ENCODE measurements around the gene IGFL3. TPM values are rescaled to one million over a fixed set of nuclear protein-coding genes. Genes with fewer than 3 reads are reported as not detected.

The IGFL3 gene
- total RNA-seq, 3 donors from 2014 or later, result not detected

DNA sequence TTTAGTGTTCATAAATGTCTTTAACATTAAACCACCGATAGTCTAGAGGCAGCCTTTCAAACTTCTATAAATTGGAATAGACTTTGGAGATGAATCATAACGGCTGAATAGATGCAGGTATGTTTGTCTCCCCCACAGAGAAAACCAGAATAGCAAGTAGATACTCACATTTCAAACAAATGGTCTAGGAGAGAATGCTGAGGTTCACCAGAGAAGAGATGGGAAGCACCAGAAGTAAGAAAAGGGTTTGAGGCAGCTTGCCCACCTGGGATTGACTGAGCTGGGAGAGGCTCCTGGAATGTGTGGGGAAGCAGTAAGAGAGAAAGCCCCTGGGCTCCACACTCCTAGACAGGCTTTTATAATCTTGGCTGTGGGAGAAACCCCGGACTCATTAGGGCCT is 6.4 kb downstream of the IGFL3 start:
- Histone ChIP-seq H3K4me3 (no peak overlapping the region), H3K27ac (peak overlapping the region in 1 of 2 donors; percentile 38), H3K27me3 (no peaks in the 10 kb centered on the region), H3K4me1 (peaks cover 0 to 8% of the 10 kb centered on the region in 2 donors), H3K9me3 (no peaks in the 10 kb centered on the region), H3K36me3 (no peaks in the 10 kb centered on the region)
- intact Hi-C loops (cut with DNase I; ENCODE audit: low total_unique reads), result no loop called here
- no peak for DNase-seq (ENCODE audit: low spot score in 2 of 2)
- no peak for TF ChIP-seq POLR2AphosphoS5 (IDR thresholded peaks at IDR 0.05)
- TF ChIP-seq, protein P1, sequence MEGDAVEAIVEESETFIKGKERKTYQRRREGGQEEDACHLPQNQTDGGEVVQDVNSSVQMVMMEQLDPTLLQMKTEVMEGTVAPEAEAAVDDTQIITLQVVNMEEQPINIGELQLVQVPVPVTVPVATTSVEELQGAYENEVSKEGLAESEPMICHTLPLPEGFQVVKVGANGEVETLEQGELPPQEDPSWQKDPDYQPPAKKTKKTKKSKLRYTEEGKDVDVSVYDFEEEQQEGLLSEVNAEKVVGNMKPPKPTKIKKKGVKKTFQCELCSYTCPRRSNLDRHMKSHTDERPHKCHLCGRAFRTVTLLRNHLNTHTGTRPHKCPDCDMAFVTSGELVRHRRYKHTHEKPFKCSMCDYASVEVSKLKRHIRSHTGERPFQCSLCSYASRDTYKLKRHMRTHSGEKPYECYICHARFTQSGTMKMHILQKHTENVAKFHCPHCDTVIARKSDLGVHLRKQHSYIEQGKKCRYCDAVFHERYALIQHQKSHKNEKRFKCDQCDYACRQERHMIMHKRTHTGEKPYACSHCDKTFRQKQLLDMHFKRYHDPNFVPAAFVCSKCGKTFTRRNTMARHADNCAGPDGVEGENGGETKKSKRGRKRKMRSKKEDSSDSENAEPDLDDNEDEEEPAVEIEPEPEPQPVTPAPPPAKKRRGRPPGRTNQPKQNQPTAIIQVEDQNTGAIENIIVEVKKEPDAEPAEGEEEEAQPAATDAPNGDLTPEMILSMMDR (IDR thresholded peaks at IDR 0.05), result no peak

DNA sequence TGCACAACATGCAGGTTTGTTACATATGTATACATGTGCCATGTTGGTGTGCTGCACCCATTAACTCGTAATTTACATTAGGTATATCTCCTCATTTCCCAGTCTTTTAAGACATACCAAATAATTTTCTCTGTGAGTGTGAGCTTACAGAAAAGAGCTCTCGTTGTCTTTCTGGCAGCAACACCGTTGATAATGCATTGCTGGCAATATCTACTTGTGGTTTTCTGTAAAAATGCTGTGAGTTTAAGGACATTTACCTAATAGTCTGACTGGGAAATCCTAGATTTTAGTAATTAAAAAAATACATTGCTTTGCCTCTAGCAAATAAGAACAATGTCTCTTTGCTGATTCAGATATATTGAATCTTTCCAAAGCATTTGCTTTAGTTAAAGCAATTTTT is 8.4 kb downstream of the IGFL3 start:
- Histone ChIP-seq H3K27ac (peak overlapping the region in 1 of 2 donors; percentile 83), H3K36me3 (no peaks in the 10 kb centered on the region), H3K27me3 (no peaks in the 10 kb centered on the region), H3K4me1 (peaks cover 0 to 8% of the 10 kb centered on the region in 2 donors), H3K4me3 (no peak overlapping the region), H3K9me3 (no peaks in the 10 kb centered on the region)
- TF ChIP-seq POLR2AphosphoS5 (IDR thresholded peaks at IDR 0.05) (no peak), POLR2A (IDR thresholded peaks at IDR 0.05) (no peak)
- TF ChIP-seq, protein P1 (IDR thresholded peaks at IDR 0.05), result no peak
- intact Hi-C loops (cut with DNase I; ENCODE audit: low total_unique reads), result no loop called here
- DNase-seq (ENCODE audit: low spot score in 2 of 2), result no peak

DNA sequence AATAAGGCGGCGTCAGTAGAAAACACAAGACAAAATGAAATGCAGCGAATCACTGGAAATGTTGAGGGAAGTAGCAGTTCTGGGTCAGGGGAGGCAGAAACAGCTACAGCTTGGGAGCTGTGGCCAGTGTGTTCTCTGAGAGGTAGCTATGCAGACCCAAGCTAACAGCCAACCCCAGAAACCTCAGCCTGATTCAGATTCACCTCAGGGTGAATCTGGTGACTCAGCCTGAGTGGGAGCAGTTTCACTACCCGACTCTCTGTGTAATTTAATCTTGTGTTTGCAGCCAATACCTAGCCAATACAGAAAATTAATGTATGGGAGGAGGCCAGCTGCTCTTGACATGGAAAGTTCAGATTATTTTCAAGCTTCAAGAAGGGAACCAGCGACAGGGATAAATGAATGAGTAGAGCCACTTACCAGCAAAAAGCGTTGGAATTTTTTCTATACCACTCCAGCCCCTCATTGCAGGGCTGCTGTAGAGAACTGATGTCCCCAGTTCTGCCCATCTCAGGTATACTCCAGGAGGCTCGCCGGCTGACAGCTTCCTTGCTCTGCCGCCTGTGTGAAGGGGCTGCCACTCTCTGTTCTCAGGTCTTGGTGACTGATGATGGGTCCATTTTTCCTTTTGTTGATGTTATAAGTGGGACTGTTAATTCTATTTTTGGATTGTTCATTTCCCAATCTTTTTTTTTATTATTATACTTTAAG is 8.9 kb downstream of the IGFL3 start:
- H3K4me1 ChIP-seq, result peaks cover 0 to 8% of the 10 kb centered on the region in 2 donors
- intact Hi-C loops (cut with DNase I; ENCODE audit: low total_unique reads), result no loop called here
- peak overlapping the region; percentile 78 to 83 for H3K27ac ChIP-seq
- no peak for TF ChIP-seq POLR2AphosphoS5 (IDR thresholded peaks at IDR 0.05)
- no peaks in the 10 kb centered on the region for H3K27me3 ChIP-seq
- no peak overlapping the region for H3K4me3 ChIP-seq
- no peaks in the 10 kb centered on the region for H3K36me3 ChIP-seq
- H3K9me3 ChIP-seq, result no peaks in the 10 kb centered on the region
- DNase-seq (ENCODE audit: low spot score in 2 of 2), result peak in 1 of 2 donors; percentile 70

DNA sequence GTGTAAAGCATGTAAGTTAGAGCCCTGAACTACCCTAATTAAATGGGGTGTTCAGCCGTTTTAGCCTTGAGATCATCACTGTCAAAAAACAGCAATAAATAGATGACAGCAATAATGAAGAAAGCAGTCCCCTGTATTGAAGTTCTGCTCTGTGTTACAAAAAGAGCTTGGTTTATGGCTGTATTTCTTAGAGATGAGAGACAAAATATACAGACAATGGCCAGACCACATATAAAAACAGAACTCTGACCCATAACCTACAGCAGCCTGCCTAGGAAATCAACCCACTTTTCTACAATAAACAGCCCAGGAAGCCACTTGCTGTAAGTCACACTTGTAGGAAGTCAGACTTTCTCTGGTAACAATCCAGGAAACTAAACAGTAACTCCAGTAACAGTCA is 10.8 kb downstream of the IGFL3 start:
- no peak for DNase-seq (ENCODE audit: low spot score in 2 of 2)
- H3K4me1 ChIP-seq, result peaks cover 0 to 8% of the 10 kb centered on the region in 2 donors
- TF ChIP-seq, protein P1 (IDR thresholded peaks at IDR 0.05), result no peak
- no peak for TF ChIP-seq POLR2AphosphoS5 (IDR thresholded peaks at IDR 0.05)
- no peaks in the 10 kb centered on the region for H3K9me3 ChIP-seq
- H3K27ac ChIP-seq, result peak overlapping the region in 1 of 2 donors; percentile 83
- H3K36me3 ChIP-seq, result no peaks in the 10 kb centered on the region
- no peak overlapping the region for H3K4me3 ChIP-seq
- intact Hi-C loops (cut with DNase I; ENCODE audit: low total_unique reads), result no loop called here
- no peaks in the 10 kb centered on the region for H3K27me3 ChIP-seq

DNA sequence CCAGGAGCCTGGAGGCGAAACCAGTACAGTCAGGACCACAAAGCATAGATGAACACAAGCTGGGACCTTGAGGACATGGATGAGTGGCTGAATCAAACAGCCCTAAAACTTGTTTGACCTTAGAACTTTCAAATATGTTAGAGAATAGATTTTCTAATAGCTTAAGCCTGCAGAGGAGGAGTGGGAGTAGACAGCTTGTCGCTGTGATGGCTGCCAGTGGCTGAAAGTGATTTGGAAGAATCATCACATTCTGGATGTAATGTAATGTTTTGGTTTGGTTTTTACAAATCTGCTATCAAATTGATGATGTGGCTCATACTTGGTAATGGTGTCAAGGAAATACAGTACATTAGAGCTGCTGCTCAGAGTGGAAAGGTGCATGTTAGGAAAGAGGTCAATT is 12.0 kb downstream of the IGFL3 start:
- TF ChIP-seq, protein P1 (IDR thresholded peaks at IDR 0.05), result no peak
- TF ChIP-seq POLR2A (IDR thresholded peaks at IDR 0.05) (no peak), POLR2AphosphoS5 (IDR thresholded peaks at IDR 0.05) (no peak)
- no peak for DNase-seq (ENCODE audit: low spot score in 2 of 2)
- Histone ChIP-seq H3K27me3 (no peaks in the 10 kb centered on the region), H3K27ac (no peak overlapping the region), H3K9me3 (no peaks in the 10 kb centered on the region), H3K36me3 (no peaks in the 10 kb centered on the region), H3K4me3 (no peak overlapping the region), H3K4me1 (peaks cover 0 to 8% of the 10 kb centered on the region in 2 donors)
- intact Hi-C loops (cut with DNase I; ENCODE audit: low total_unique reads), result no loop called here

Data from breast epithelium (tissue), 4 donors.